ENCODE results near the gene KHK.
"Not testable (repeated sequence)": the region's sequence is repeated elsewhere in the genome, so short reads cannot be mapped to it uniquely, and the experiment has no call there.

KHK gene

DNA sequence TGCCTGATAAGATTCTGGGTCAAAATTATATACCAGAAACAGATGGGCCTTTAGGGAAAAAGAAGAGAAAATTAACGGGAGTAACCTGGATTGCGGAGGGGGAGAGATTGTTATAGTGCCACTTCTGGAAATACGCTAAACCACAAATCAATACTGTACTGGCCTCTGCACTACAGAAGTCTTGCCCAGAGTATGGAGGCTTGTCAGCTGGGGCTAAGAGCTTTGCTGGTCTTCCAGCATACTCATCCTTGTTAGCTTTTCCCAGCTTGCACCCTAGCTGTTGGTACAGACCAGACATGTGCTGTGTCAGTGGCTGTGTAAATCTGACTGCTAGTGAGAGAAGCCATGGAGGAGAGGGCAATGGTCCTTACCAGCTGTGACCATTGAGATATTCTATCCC lies 26.2 kb upstream of the KHK start:
- DNase-seq, result no peak

DNA sequence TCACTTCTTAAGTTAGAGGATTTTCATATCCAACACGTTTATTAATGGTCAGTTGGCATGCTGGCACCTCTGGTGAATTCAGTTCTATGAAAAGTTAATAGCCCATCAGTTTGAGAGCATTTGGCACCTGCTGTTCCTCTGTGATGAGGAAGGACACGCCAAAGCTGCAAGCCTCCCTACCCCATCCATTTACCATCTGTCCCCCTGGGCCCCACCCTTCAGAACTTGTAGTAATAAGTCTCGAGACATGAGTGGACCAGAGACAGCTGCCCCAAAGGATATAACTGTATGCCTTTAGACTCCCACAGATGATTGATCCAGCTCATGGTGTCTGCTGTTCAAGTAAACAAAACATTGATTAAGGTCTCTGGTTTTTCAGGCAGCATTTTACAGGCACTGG lies 21.4 kb upstream of the KHK start:
- no peak for DNase-seq

DNA sequence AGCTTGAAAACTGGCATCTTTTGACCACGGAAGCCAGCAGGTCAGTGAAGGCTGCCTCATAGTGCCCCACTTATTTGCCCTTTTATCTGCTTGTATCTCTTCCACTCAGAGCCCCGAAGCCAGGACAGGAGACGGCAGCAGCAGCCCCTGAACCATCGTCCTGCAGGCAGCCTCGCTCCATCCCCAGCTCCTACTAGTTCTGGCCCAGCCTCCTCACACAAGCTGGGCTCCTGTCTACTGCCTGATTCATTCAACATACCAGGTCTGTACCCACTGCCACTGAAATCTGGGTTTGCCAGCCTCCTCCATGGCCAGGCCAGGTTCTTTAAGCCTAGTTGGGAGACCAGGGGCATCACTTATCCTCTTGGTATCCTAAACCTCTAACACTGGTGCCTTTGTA lies 19.2 kb upstream of the KHK start:
- DNase-seq, result no peak

DNA sequence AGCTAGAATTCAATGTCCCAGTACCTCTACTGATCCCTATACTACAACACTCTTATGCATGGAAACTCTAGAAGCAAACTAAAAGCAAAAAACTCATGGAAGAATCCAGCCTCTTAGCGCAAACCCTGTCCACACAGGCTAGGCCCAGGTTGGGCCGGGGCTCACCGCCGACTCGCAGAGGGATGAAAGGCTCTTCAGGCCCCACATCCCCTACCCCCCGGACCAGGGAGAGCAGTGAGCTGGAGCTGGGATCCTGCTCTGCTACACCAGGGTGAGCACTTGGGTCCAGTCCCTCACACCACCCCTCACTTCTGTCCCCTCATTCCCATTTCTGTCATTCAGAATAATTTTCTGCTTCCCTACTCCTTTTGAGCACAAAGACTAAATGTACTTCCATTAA lies 17.1 kb upstream of the KHK start:
- DNase-seq, result no peak

DNA sequence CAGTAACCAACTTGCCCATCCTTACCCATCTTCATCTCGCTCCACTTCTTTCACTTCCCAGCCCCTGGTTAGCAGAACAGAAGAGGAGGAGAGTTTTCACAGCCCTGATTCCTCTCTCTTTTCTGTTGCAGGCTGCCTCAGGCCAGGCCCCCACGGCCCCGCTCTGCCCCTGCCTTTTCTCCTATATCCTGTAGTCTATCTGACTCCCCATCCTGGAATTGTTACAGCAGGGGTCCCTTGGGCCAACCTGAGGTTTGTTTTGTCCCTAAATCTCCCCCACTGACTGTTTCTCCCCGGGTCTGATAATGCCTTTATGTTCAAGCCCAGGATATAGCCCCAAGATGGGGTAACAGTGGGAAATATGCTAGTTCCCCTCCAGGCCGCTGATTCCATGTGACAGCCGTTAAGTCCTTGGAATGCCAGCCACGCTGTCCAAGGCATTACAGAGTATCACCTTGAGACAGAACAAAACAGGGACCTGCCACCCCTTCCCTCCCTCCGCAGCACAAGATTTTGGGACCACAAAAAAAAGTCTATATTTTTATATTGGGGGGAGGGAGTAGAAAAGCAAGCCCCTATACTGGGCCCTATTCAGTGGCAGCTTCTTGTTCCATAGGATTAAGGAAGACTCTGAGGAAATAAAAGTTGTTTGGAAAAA lies 16.5 kb upstream of the KHK start:
- no peak for DNase-seq

DNA sequence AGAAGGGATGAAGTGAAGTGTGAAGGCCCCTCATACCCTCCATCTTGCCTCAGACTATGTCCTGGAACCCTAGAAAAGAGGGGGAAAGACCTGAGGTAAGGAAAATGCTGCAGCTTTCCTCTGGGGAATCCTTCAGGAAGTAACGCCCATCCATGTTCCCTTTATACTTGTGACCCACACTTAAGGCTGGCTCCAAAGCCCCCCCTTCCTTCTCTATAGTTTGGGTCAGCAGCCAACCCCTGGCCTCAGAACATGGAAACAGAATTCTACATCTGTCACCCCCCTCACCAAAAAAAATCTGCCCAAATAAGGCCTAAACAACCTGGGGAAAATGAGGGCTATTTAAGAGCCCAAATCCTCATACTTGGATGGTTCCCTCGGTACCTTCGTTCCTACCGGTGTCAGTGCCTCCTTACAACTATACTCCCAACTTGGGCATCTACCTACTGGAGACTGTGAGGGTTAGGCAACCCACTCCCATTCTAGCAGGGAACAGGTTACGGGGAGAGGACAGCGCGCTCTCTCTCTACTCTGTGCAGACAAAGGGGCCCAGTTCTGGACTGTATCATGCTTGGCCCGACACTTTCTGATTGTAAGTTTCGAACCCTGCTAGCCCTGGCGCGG lies 15.8 kb upstream of the KHK start:
- DNase-seq, result no peak

DNA sequence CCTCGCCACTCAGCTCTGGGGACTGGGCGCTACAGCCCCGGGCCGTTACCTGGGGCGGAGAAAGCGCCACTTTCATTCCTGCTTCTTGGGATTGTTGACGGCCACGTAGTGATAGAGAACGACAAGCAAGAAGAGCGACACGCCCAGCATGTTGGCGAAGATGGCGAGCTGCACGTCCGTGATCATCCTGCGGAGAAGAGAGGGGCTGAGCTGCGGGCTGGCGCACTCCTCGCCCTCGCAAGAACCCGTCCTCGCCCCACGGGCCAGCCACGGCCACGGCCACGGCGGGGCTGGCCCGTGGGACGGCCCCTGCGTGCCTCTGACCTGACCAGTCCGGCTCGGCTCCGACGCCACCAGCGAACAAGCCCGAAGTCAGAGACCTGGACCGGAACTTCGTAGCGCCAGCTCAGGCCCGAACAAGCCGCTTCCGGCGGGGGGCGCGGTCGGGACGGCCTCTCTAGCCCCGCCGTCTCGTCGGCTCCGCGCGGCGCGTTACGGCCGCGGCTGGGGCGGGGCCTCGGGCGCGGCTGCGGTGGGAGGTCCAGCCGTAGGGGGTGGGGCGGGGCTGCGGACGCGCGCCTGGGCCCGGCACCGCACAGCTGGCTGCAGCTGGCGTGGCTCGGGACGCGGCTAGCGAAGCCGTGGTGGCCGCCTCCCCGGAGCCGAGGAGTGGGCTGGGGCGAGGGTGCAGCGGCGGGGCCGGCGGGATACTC lies 15.1 kb upstream of the KHK start, which contains the start of gene OST4:
OST4 (minus strand) TSS at position 378 of the 713 bp plus-strand sequence.
- peak; percentile 79 to 90 for DNase-seq

DNA sequence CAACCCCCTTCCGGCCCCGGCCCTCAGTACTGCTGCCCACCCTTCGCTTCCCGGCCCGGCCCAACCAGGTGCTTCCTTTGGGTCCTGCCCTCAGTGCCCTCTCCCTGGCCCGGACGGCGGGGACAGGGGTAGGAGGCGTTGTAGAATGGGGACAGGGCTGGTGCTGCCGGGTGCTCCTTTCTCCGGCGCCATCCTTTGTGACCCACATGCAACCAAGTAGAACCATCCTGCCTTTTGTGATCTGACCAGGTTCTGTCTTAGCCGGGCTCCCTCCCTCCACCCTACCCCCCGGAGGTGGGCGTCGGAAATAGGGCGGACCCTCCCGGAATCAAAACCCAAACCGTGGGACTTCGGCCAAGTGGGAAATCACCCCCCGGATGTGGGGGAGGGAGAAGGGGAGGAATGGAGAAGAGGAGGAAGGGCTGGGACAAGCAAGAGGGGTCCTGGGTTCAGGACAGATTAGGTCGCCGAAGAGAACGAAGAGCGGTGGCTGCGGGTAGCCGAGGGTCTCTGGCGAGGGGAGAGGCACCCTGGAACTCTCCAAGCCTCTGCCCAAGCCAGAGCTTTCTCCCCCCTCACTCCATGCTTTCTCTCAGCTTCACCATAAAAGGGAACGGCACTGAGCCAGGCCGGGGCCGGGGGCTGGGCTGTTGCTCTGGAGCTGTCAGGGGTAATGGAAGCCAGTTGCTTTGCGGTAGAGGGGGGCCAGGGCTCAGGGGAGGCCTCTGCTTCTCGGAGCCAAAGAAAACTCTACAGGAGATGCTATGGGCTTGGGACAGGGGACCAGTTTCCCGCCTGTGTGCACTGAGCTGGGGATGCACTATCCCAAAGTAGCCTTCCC lies 14.4 kb upstream of the KHK start:
- DNase-seq, result no peak

DNA sequence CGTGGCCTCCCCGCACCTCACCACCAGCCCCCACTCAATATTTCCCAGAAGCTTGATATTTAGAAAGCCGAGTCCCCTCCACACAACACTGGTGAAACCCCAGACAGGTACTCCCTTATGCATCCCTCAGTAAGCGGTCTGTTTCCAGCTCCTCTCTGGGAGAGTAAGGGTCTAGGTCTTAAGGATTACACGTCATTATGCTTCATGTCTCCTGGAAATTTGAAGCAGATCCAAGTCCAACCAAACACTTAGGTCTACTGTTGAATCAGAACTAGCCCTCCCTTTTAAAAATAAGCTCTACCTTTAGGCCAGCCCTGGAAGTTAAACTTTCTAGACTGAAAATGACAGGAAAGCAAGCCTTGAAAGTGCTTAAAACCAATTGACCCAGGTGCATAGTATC lies 13.7 kb upstream of the KHK start:
- no peak for DNase-seq

DNA sequence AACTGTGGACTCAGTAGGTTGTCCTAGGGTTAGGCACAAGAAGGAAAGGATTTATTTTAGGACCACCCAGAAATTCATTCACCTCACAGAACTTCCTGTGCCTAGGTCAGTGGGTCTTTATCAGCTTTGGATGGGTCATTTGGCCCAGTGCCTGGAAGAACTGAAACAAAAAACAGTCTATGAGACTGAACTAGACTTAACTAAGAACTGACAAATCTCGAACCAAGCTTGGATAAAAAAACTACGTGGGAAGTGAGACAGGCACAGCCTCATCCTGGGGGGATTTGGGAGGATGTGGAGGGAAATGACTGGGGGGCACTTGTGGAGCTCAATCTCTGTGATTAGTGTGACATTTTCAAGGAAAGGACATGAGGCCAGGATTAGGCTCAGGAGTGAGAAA lies 12.8 kb upstream of the KHK start:
- DNase-seq, result no peak

DNA sequence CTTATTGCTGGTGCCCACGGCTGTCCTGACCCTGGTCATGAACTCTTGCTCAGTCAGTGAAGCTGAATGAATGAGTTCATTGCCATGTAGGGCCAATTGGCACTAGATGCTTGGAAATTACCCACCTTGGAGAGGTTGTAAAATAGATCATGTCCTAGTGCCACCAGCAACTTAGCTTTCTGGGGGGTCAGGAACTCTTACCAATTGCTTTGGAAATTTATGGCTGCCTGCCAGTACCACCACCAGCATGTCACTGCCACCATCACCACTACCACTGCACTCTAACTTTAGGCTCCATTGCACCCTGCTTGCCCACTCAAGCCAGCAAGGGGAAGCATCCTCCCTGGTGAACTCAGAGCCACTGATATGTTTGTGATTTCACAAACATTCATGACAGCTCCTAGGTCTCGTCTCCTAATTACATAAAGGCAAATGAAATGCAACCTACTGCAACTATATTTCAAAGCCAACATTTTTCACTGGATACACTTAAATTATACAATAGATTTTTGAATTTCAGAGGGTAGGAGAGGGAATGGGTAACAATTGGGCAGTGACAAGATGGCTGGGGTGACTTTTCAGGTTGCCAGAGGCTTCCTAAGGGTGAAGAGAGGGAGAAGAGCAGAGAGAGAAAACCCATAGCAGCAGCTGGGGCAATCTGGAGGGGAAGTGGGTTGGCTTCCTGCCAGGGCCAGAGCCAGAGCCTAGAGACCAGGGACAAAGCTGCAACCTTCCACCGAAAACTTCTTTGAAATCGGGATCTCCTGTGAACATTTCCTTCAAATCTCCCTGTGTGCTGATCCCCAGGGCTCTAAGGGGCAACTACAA lies 11.6 kb upstream of the KHK start:
- DNase-seq, result peak; percentile 63 to 69

DNA sequence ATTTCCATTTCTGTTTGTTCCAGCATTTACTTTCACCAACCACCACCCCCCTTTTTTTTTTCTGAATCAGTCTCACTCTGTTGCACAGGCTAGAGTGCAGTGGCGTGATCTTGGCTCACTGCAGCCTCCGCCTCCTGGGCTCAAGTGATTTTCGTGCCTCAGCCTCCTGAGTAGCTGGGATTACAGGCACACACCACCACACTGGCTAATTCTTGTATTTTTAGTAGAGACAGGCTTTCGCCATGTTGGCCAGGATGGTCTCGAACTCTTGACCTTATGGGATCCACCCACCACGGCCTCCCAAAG lies 11.1 kb upstream of the KHK start:
- not testable (repeated sequence) for DNase-seq

DNA sequence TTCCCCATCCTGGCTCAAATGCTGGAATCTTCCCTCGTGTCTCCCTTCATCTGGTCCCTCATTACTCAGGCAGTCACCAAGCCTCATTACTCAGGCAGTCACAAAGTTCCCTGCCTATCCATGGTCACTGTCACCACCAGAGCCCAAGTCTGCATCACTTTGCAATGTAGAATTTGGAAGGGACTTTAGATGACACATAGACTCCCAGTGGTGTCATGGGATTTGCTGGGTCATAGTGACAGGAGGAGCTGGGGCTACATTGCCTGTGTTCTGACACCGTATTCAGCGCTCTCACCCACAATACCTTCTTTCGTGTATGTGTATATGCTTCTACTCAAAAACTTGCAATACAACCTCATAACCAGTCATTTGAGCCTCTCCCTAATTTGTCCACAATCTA lies 10.2 kb upstream of the KHK start:
- no peak for DNase-seq

DNA sequence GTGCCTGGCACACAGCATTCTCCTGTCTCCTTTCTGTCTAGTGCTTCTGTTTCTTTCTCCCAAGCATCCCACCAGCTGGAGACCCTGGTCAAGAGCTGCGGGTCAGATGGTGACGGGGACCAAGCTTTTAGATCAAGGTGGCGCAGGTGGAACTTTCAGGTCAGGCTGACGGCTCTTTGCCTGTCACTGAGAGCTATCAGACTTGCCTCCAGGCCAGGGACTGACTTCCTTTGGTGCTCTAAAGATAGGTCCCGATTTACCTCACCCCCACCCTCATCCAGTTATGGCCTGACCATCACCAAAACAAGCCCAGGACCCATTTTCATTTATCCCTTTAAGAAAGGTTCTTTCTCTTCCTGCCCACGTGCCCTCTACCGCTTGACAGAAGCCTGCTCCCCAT lies 9.3 kb upstream of the KHK start:
- no peak for DNase-seq

DNA sequence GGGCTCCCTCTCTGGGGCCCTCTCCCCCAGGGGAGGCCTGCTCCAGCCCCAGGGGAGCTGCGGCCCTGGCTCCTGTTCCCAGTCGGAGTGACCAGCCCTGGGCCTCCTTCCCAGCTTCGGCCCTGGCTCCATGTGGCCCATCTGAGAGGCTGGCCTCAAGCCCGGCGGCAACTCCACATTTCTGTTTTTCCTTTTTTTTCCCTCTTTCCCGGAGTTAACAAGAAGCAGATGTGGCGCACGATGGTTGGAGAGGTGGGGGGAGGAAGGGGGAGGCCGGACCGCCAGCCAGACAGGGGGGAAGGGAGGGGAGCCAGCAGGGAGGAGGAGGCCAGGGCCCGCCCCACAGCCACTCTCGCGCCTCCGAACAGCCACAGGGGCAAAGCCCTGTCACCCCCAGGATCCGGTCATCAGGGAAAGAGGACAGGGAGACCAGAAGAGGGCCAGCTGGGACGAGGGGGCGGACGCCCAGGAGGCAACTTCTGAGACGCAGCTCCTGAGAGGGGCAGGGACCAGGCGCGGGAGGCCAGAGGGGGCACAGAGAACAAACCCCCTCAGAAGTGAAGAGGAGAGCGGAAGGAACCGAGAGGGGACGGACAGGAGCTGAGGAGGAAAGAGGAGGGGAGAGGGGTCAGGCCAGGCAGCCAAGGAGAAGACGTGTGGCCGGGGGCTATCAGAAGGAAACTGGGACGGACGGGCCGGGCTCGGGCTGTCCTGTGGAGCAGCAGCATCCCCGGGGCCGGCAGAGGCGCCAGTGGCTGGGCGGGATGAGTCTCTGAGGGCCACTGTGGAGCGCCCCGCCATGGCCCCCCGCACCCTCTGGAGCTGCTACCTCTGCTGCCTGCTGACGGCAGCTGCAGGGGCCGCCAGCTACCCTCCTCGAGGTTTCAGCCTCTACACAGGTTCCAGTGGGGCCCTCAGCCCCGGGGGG lies 8.0 kb upstream of the KHK start, which contains the start of gene EMILIN1:
EMILIN1 (plus strand) TSS at position 349 of the 928 bp plus-strand sequence; CDS start at position 800, 451 bp downstream.
- DNase-seq, result no peak

DNA sequence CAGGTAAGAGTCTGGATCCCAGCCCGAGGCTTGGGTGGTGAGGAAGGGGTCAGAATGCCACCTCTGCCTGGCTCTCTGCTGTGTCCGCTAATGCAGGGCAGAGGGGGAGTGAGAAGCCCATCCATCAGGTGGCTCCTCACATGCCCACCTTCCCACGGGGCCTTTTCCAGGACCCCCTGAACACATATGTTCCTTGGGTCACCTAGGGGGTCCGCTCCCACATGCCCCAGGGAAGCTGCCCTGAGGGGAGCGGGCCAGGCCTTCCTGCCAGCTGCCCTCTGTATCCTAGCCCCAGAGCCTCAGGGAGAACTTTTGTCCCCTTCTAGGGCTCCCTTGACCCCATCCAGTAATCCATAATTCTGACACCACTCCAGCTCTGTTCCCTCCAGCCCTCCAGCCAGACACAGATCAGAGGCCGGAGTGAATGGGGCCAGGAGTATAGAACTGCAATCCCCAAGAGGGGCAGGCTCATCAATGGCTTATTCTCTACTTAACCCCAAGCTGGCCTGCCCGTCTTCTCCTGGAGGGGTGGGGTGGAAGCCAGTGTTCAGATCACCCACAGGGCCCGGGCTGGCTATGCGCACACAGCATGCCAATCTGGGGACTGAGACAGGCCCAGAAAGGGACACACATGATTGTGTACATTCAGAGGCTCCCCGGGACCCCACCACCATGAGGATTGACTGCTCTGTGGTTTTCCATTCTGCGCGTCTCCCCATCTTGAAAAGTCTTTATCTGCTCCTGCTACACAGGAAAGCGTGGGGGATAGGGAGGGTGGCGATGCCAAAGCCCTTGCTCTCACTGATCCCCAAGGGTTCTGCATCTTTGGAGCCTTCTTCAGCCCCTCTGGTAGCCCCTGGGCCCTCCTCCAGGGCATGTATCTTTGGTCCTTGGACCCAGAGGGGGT lies 7.1 kb upstream of the KHK start:
- no peak for DNase-seq

DNA sequence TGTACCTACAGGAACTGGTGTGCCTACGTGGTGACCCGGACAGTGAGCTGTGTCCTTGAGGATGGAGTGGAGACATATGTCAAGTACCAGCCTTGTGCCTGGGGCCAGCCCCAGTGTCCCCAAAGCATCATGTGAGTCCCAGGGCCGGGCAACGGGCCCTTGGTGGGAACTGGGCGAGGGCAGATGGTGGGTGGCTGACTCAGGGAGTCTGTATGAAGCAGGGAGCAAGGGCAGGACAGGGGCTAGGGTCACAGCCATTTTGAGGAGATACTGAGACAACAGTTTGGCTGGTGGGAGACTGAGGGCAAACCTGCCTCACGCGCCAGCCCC lies 6.5 kb upstream of the KHK start:
- DNase-seq, result no peak

DNA sequence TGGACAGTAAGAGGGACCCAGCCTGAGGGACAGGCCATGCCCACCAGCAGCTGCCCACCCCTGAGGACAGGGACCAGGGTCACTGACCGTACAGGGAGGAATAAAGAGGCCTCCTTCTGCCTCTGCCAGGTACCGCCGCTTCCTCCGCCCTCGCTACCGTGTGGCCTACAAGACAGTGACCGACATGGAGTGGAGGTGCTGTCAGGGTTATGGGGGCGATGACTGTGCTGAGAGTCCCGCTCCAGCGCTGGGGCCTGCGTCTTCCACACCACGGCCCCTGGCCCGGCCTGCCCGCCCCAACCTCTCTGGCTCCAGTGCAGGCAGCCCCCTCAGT lies 6.0 kb upstream of the KHK start:
- no peak for DNase-seq

DNA sequence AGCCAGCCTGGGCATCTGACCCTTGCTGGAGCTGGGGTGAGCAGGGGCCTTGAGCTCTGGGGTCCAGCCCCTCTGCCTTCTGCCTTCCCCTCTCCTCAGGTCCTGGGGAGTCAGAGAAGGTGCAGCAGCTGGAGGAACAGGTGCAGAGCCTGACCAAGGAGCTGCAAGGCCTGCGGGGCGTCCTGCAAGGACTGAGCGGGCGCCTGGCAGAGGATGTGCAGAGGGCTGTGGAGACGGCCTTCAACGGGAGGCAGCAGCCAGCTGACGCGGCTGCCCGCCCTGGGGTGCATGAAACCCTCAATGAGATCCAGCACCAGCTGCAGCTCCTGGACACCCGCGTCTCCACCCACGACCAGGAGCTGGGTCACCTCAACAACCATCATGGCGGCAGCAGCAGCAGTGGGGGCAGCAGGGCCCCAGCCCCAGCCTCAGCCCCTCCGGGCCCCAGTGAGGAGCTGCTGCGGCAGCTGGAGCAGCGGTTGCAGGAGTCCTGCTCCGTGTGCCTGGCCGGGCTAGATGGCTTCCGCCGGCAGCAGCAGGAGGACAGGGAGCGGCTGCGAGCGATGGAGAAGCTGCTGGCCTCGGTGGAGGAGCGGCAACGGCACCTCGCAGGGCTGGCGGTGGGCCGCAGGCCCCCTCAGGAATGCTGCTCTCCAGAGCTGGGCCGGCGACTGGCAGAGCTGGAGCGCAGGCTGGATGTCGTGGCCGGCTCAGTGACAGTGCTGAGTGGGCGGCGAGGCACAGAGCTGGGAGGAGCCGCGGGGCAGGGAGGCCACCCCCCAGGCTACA lies 4.4 kb upstream of the KHK start:
- no peak for DNase-seq
